IPS DF 4.7 (cell line): ENCODE data around the gene TMC1.

ENCODE experiments used
- DNase-seq: peaks from one replicate; pipeline ENCODE4 v3.0.0-alpha.2; 2013; ENCODE audit warnings: low spot score; ENCODE audit errors: extremely low read depth

The TMC1 gene

DNA sequence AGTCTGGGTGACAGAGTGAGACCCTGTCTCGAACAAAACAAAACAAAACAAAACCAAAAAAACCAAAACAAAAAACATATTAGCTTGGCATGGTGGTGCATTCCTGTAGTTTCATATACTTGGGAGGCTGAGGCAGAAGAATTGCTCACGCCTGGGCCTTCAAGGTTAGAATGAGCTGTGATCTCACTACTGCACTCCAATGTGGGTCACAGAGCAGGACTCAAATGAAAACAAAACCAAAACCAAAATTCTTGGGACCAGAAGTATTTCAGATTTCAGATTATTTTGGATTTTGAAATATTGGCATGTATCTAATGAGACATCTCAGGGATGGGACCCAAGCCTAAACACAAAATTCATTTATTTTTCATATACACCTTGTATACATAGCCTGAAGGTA, 80.2 kb downstream of the TMC1 start:
- no peak for DNase-seq

DNA sequence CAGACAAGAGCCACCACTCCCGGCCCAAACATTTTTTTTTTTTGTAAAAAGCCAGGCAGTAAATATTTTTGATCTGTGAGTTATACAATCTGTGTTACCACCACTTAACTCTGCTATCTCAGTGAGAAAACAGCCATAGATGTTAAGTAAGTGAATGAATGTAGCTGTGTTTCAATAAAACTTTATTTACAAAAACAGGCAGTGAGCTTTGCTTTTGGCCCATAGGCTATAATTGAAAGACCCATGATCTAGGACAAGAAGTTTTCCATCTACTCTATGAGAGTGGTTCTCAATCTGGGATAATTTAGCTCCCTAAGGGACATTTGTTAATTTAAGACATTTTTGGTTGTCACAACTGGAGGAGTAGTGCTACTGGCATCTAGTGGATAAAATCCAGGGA, 91.0 kb downstream of the TMC1 start:
- no peak for DNase-seq

DNA sequence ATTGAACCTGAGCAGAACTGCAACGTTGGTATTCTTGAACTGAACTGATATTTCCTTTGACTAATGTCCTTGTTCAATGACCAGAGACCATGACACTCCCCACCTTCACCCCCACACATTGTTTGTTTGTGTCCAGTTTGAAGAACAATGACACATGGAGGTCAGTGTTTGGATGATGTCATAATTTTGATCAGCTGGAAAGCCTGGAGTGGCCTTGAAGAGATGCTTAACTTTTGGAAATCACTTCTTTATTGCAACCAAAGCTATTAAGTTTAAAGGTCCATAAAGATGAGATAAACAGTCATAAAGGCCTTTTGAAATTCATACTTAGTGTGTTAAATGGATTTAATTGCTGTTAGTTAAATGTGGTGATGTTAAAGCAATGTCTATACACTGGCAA, 92.7 kb downstream of the TMC1 start:
- DNase-seq, result no peak

DNA sequence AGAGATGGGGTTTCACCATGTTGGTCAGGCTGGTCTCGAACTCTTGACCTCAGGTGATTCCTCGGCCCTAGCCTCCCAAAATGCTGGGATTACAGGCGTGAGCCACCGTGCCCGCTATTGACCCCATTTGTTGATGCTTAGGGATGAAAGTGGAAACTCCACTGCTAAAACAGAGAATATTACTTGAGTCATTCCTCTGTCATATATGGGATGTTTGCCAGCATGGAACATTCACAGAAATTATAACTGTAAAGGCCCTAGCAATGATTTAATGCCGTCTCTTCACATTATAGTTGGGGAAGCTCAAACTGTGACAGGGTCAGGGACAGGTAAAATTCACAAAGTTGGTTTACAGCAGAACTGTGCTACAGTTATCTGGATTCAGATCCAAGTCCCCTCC, 94.5 kb downstream of the TMC1 start:
- no peak for DNase-seq

GRCh38 chr9:72618811-72619210, 97.4 kb downstream of the TMC1 start:
- no peak for DNase-seq

DNA sequence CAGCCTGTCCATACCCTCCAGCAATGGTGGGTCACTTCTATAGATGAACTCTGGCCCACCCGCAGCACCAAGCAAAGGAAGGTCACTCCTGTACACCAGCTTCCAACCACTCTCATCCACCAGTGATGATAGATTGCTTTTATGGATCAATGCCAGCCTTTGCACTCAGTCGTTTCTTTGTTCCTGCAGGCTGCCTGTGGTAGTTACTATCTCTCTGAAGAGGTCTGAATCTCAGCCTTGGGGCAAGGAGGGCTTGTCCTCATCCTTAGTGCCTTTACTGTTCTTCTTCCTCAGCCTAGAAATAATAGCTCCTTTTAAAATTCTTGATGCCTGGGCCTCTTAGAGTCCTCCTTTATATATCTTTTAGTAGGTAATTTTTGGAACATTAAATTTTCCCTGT, 100.8 kb downstream of the TMC1 start:
- DNase-seq, result no peak

DNA sequence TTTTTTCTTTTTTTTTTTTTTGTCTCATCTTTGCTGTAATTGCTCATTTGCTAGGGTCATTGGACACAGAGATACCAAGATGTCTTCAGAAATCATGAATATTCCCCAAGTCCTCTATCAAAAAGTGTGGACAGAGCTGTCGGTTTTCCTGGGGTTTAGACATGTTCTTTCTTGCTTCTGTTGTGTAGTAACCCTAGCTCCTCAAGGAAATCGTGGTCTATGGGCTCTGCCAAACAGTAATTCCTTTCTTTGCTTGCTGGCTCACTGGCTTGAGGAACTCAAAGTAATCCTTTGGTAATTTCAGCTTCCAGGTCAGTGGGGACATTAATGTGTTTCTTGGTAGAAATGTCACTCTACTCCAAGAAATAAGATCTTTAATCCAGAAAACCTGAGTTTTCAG, 101.7 kb downstream of the TMC1 start:
- no peak for DNase-seq

- DNase-seq, result no peak
Observed at GRCh38 chr9:72627147-72627546, 105.7 kb downstream of the TMC1 start.

GRCh38 chr9:72627956-72628540, 106.6 kb downstream of the TMC1 start:
- no peak for DNase-seq

DNA sequence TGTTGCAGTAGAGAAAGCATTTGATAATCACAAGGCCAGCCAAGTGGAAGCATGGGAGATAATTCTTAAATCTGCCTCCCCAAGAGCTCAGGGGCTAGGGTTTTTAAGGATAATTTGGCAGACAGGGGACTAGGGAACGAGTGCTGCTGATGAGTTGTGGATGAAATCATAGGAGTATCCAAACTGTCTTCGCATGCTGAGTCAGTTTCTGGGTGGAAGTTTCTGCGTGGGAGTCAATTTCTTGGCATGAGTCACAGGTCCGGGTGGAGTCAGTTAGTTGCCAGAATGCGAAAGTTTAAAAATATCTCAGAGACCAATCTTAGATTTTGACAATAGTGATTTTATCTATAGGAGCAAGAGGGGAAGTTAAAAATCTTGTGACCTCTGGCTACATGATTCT, 112.6 kb downstream of the TMC1 start:
- no peak for DNase-seq

DNA sequence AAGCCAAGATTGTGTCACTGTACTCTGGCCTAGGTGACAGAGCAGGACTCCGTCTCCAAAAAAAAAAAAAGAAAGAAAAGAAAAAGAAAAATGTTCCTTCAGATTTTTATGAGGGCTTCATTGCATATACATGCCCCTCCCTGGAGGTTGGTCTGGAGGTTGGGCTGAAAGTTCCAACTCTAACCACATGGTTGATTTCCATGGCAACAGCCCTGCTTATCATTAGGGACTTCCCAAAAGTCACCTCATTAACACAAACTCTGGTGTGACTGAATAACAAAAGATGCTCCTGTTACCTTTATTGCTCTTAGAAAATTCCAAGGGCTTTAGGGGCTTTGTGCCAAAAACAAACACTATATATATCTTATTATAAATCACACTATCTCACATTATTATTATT, 113.8 kb downstream of the TMC1 start:
- peak; percentile 44 for DNase-seq

DNA sequence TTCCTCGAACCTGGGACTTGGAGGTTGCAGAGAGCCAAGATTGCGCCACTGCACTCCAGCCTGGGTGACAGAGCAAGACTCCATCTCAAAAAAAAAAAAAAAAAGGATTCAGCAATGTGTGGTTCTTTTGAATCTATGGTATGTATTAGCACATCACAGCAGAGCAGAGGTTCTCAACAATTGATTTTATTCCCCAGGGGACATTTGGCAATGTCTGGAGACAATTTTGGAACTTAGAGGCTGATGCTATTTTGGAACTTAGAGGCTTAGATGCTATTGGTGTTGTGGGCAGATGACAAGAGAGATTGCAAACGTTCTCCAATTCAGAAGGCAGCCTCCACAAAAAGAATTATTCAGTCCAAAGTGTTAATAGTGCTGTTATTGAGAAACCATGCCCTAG, 115.2 kb downstream of the TMC1 start:
- DNase-seq, result no peak

GRCh38 chr9:72643651-72644050, 122.2 kb downstream of the TMC1 start:
- no peak for DNase-seq

- DNase-seq, result no peak
Observed at GRCh38 chr9:72646061-72646460, 124.7 kb downstream of the TMC1 start.

DNA sequence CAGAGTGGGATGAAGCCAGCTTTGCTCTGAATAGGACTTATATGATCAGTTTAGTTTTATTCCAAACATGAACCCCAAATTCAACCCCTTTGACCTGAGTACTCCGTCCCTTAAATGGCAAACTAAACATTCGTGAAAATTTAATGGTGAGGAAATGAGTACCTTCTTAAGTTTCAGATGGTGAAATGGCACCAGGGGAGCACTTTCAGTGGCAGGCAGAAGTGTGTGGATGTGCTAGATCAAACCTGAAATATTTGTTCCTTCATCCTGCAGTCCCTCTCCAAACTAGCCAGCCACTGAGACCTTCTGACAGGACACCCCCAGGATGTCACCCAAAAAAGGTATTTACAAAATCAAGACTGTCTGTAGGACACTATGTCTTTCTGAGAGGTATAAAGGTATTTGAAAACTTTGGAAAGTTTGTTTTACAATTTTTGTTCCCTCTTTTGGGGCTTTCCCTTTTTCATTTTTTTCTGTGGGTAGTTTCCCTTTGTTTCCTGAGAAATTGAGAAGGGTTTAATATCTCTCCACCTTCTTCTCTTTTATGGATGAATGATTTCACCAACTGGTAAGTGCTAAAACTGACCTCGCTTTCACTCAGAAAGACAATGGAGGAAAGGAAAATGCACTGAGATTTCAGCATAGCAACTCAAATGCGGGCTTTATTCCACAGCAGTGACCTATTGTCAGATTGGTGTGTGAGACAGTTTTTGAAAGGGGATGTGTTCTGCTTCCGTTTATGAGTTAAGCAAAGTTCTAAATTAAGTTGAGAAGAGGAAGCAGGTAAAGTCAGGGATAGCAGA, 127.1 kb downstream of the TMC1 start:
- no peak for DNase-seq

GRCh38 chr9:72649127-72649442, 127.7 kb downstream of the TMC1 start:
- no peak for DNase-seq

- DNase-seq, result no peak
Observed at GRCh38 chr9:72650206-72650605, 128.8 kb downstream of the TMC1 start.

- DNase-seq, result no peak
Observed at GRCh38 chr9:72656021-72656420, 134.6 kb downstream of the TMC1 start.

- no peak for DNase-seq
Observed at GRCh38 chr9:72657023-72657422, 135.6 kb downstream of the TMC1 start.

DNA sequence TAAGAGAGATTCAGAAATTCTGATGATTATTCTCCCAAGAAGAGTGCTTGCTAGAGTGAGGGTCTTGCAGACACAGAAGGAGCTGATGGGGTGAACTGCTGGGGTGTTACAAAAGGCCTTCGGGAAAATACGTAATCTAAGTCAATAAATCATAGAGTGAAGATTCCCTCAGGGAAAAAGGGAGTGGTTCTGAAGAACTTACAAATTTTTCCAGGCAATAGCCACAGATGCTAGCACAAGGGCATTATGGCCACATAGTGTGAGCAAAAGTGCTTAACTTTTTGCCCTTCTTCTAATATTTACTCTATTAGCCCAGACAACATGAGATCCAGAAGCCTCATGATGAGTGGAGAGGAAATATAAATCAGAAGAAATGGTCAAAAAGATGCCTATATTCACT, 137.3 kb downstream of the TMC1 start:
- no peak for DNase-seq

- DNase-seq, result no peak
Observed at GRCh38 chr9:72661401-72662135, 140.2 kb downstream of the TMC1 start.

DNA sequence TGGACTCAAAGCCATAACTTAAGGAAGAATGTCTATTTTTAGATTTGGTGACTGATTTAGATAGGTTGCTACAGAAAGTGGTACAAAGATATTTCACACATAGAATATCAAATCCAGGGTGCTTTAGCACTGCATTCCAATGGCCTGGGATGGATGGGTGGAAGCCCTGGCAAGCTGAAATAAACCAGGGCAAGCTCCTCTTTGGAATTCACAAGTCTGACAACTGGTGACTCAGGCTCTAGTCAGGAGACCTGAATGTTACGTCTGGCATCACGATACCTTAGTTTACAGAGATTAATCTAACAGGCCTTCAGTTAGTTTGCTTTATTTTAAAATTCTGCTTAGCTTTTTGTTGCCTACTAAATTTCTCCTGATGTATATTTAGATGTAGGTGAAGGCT, 144.0 kb downstream of the TMC1 start:
- DNase-seq, result no peak

- no peak for DNase-seq
Observed at GRCh38 chr9:72667181-72667580, 145.8 kb downstream of the TMC1 start.
